GM12872 (cell line): ENCODE results near the gene FCHSD2.

Experiments used
- TF ChIP-seq, protein P1 (sequence below): IDR thresholded peaks from 3 replicates; pipeline ENCODE4 v1.5.1; 2011; ENCODE audit warnings: low read depth, mild to moderate bottlenecking, low read length, moderate library complexity; ENCODE audit not compliant: insufficient read depth

The FCHSD2 gene

DNA sequence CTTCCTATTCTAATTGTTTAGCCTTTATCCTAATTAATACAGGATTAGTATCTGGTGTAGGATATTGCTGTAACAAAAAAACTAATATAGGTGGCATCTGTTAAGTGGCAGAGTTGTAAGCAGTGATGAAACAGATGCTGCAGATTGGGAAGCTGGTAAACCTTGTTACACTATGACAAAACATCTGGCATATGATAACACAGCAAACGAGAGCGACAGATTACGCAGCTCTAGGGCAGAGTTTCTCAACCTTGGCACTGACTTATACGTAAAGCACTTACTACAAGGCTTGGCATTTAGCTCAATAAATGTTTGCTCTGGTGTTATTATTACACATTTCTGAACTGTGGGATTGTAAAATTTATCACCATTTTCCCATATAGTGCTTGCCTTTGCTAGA, 190.9 kb downstream of the FCHSD2 start:
- TF ChIP-seq, protein P1, sequence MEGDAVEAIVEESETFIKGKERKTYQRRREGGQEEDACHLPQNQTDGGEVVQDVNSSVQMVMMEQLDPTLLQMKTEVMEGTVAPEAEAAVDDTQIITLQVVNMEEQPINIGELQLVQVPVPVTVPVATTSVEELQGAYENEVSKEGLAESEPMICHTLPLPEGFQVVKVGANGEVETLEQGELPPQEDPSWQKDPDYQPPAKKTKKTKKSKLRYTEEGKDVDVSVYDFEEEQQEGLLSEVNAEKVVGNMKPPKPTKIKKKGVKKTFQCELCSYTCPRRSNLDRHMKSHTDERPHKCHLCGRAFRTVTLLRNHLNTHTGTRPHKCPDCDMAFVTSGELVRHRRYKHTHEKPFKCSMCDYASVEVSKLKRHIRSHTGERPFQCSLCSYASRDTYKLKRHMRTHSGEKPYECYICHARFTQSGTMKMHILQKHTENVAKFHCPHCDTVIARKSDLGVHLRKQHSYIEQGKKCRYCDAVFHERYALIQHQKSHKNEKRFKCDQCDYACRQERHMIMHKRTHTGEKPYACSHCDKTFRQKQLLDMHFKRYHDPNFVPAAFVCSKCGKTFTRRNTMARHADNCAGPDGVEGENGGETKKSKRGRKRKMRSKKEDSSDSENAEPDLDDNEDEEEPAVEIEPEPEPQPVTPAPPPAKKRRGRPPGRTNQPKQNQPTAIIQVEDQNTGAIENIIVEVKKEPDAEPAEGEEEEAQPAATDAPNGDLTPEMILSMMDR = no peak

DNA sequence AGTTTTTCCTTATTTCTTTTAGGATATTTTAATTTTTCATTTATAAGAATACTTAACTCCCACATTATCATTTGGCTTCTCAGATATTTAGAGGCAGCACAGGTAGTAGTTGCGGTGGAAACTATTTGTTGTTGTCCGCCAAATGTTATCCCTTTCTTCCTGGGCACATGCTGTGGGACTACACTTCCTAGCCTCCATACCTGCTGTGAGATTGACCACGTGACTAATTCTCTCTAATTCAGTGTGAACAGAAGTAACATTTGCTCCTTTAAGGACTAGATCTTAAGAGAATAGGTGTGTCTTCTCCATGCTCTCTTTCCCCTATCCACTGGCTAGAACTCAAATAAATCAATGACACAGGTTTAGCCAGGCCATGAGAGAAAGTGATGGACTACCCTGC, 191.4 kb downstream of the FCHSD2 start:
- TF ChIP-seq, protein P1 = no peak

DNA sequence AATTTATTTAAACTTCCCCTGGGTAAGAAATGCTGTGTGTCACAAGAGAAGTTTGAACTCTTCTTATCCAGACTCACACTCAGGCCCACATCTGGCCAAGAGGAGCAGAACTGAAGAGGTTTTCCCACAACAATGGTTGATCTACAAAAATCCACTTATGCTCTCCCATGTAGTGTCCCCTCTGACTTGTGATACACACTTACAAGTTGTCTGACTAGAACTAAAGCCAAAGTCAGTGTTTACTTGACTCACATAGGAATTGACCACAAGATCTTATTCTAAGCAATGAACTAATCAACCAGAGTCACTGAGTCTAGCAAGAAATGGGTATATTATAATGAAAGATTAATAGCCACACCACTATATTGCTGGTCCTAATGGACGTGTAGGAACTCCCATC, 194.9 kb downstream of the FCHSD2 start:
- TF ChIP-seq, protein P1 = no peak

DNA sequence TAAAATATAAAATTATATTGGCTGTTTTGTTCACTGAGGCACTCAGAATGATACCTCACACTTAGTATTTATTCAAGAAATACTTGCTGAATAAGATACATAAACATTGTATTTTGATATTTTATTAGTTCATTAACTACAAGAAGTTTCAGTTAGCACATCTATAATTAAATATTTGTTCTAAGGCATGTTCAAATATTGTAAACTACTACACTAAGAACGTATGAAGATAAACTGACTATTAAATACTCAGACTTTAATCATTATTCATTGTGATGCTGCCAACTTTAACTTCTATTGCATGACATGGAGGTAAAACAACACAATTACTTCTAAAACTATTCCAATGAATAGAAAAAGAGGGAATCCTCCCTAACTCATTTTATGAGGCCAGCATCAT, 198.5 kb downstream of the FCHSD2 start:
- TF ChIP-seq, protein P1 = no peak

DNA sequence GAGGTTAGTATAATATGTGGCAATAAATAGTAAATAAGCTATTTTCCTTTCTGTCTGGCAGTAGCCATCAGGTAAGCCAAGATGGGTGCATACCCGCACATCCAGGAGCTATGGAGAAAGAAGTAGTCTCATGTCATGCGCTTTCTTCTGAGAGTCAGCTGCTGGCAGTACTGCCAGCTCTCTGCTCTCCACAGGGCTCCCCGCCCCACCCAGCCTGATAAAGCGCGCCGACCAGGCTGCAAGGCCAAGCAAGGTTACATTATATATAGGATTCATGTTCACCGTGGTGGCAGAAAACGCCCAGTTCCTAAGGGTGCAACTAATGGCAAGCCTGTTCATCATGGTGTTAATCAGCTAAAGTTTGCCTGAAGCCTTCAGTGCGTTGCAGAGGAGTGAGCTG, 201.7 kb downstream of the FCHSD2 start:
- TF ChIP-seq, protein P1 = no peak

DNA sequence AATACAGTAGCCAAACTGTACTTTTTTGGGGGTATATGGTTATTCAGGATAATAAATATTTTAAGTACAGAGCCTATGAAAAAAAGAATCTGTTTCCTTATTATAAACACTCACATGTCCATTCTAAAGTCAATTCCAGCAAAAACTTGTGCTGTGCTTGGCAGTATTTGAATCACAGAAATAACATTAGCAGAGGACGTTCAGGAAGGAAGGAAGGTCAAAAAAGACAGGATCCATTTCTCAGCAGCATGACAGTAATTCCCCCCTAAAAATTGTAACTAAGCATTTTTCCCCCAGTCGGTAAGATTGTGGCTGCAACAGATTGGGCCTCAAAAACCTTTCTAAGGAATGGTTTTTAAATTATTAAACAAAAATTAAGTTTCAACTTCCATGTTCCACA, 203.1 kb downstream of the FCHSD2 start:
- TF ChIP-seq, protein P1 = no peak

DNA sequence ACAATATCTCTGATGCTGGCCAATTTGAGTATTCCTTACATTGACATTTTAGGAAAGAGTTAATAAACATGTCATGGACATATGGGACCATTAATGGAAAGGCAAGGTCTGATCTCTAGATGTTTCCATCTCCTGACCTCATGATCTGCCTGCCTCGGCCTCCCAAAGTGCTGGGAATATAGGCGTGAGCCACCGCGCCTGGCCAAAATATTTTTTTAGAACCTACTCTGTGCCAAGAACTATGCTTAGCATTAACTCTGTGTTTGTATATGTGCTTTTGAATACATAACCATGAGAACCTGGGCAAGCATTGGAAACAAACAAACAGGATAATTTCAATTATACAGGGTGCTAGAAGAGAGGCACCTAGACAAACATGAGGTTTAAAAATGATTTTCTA, 204.7 kb downstream of the FCHSD2 start:
- TF ChIP-seq, protein P1 = no peak

DNA sequence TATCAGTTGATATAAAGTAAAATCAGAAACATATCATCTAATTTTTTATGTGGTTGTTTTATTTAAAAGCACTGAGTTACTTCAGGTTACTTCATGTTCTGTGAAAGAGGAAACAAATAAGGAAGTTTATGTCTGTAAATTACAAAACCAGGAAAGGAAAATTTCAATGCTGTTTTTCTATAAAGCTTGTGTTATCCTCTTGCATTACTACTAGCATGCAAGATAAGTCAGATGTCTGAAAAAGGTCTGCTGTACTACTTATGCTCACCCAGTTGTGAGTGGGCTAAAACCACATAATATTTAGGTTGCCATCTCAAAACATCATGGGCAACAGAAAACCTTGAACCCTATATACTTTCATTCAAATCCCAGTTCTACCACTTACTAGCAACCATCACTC, 206.4 kb downstream of the FCHSD2 start:
- TF ChIP-seq, protein P1 = no peak
